Measurements from ENCODE around the gene COL9A3. TPM values are rescaled to one million over a fixed set of nuclear protein-coding genes. Genes with fewer than 3 reads are reported as not detected.

Gene COL9A3
- polyA plus RNA-seq, 1 donor from 2014 or later = 3.1 TPM

- no peak overlapping the region for H3K4me3 ChIP-seq (ENCODE audit: low read length)
- TF ChIP-seq SMC3 (conservative IDR thresholded peaks at IDR 0.05; ENCODE audit: poor library complexity) (no peak), EZH2 (IDR thresholded peaks at IDR 0.05; ENCODE audit: borderline replicate concordance, insufficient read depth, low read length, poor library complexity, severe bottlenecking) (no peak), RAD21 (conservative IDR thresholded peaks at IDR 0.05) (no peak), REST (IDR thresholded peaks at IDR 0.05; ENCODE audit: borderline replicate concordance) (no peak), POLR2AphosphoS5 (IDR thresholded peaks at IDR 0.05) (no peak), MXI1 (conservative IDR thresholded peaks at IDR 0.05; ENCODE audit: poor library complexity, severe bottlenecking) (no peak), CTCF (IDR thresholded peaks at IDR 0.05; ENCODE audit: poor library complexity, severe bottlenecking) (no peak), EP300 (conservative IDR thresholded peaks at IDR 0.05; ENCODE audit: poor library complexity, severe bottlenecking) (no peak), TAF1 (IDR thresholded peaks at IDR 0.05; ENCODE audit: low read depth) (no peak)
- no peak overlapping the region for H3K9ac ChIP-seq (ENCODE audit: low read length)
- no peak overlapping the region for H3K4me2 ChIP-seq (ENCODE audit: low read length)
- H3K79me2 ChIP-seq (replicated peaks; ENCODE audit: insufficient read depth, low read length) = no peaks in the 10 kb centered on the region
- no peaks in the 10 kb centered on the region for H3K9me3 ChIP-seq (ENCODE audit: low read length)
- H3K27me3 ChIP-seq (ENCODE audit: insufficient read depth, low read depth, low read length) = no peaks in the 10 kb centered on the region
- H3F3A ChIP-seq (ENCODE audit: insufficient read depth, low read length, poor library complexity, severe bottlenecking) = no peaks in the 10 kb centered on the region
- no peaks in the 10 kb centered on the region for H3K36me3 ChIP-seq (ENCODE audit: insufficient read depth, low read length)
- H3K9me2 ChIP-seq (ENCODE audit: insufficient read depth, low read length) = no peaks in the 10 kb centered on the region
- no peak overlapping the region for H2AFZ ChIP-seq (ENCODE audit: low read depth, low read length)
- H3K27ac ChIP-seq (ENCODE audit: low read length) = no peak overlapping the region
- H4K20me1 ChIP-seq (ENCODE audit: insufficient read depth) = no peaks in the 10 kb centered on the region
Observed at GRCh38 chr20:62784497-62784896, 32.4 kb upstream of the COL9A3 start.

- no peaks in the 10 kb centered on the region for H3K9me2 ChIP-seq (ENCODE audit: insufficient read depth, low read length)
- TF ChIP-seq EP300 (conservative IDR thresholded peaks at IDR 0.05; ENCODE audit: poor library complexity, severe bottlenecking) = no peak
- no peak for TF ChIP-seq TAF1 (IDR thresholded peaks at IDR 0.05; ENCODE audit: low read depth)
- no peak for TF ChIP-seq RAD21 (conservative IDR thresholded peaks at IDR 0.05)
- TF ChIP-seq EZH2 (IDR thresholded peaks at IDR 0.05; ENCODE audit: borderline replicate concordance, insufficient read depth, low read length, poor library complexity, severe bottlenecking) = no peak
- no peak for TF ChIP-seq MXI1 (conservative IDR thresholded peaks at IDR 0.05; ENCODE audit: poor library complexity, severe bottlenecking)
- TF ChIP-seq REST (IDR thresholded peaks at IDR 0.05; ENCODE audit: borderline replicate concordance) = no peak
- TF ChIP-seq SMC3 (conservative IDR thresholded peaks at IDR 0.05; ENCODE audit: poor library complexity) = no peak
- TF ChIP-seq POLR2AphosphoS5 (IDR thresholded peaks at IDR 0.05) = no peak
- no peak for TF ChIP-seq CTCF (IDR thresholded peaks at IDR 0.05; ENCODE audit: poor library complexity, severe bottlenecking)
- peak overlapping the region; percentile 36 for H3K9ac ChIP-seq (ENCODE audit: low read length)
Observed at GRCh38 chr20:62785393-62785792, 31.5 kb upstream of the COL9A3 start.

More at GRCh38 chr20:62785393-62785792, 31.5 kb upstream of the COL9A3 start:
- H2AFZ ChIP-seq (ENCODE audit: low read depth, low read length) = no peak overlapping the region
- no peaks in the 10 kb centered on the region for H4K20me1 ChIP-seq (ENCODE audit: insufficient read depth)
- H3K27me3 ChIP-seq (ENCODE audit: insufficient read depth, low read depth, low read length) = no peaks in the 10 kb centered on the region
- no peak overlapping the region for H3K4me2 ChIP-seq (ENCODE audit: low read length)
- no peaks in the 10 kb centered on the region for H3K79me2 ChIP-seq (replicated peaks; ENCODE audit: insufficient read depth, low read length)
- no peaks in the 10 kb centered on the region for H3F3A ChIP-seq (ENCODE audit: insufficient read depth, low read length, poor library complexity, severe bottlenecking)
- H3K9me3 ChIP-seq (ENCODE audit: low read length) = no peaks in the 10 kb centered on the region
- H3K4me3 ChIP-seq (ENCODE audit: low read length) = no peak overlapping the region
- H3K27ac ChIP-seq (ENCODE audit: low read length) = no peak overlapping the region
- H3K36me3 ChIP-seq (ENCODE audit: insufficient read depth, low read length) = no peaks in the 10 kb centered on the region

All from neural cell (in vitro differentiated cells).